GM12878 (cell line): ENCODE measurements around the gene C1QTNF7. TPM values are rescaled to one million over a fixed set of nuclear protein-coding genes. Genes with fewer than 3 reads are reported as not detected.

Experiments used
- ATAC-seq: fragments of 200-7000 bp; cut with Tn5 transposase; 3 replicates; pipeline ENCODE4 v1.9.1; 2020; ENCODE audit warnings: mild to moderate bottlenecking, moderate library complexity
- BruUV-seq: library from RNA; stranded (reverse); fragments of 400-500 nt; replicated peaks from 2 replicates; lab custom pipeline; 2021; lab: Mats Ljungman, UMichigan
- CTCF ChIA-PET: fragments of 300-600 bp; sonication (Branson Sonifier 250); formaldehyde crosslinking; extraction: SDS; loops from one replicate; lab custom pipeline; 2021; ENCODE audit warnings: inconsistent platforms; lab: Yijun Ruan, JAX
- POLR2A ChIA-PET: fragments of 350-600 bp; formaldehyde crosslinking; extraction: SDS; loops from one replicate; lab custom pipeline; 2021; ENCODE audit warnings: inconsistent platforms; lab: Charles Lee
- RAD21 ChIA-PET: fragments of 300-600 bp; sonication (Branson Sonifier 250); formaldehyde crosslinking; loops from one replicate; lab custom pipeline; 2023; ENCODE audit warnings: antibody characterized with exemption; ENCODE audit not compliant: unreplicated experiment; lab: Charles Lee
- SMC1A ChIA-PET: fragments of 300-600 bp; sonication (Branson Sonifier 250); formaldehyde crosslinking; loops from one replicate; lab custom pipeline; 2023; ENCODE audit not compliant: unreplicated experiment, uncharacterized antibody; lab: Charles Lee
- DNase-seq: peaks from one replicate; pipeline ENCODE4 v3.0.0-alpha.2; 2011; ENCODE audit warnings: low read depth, low spot score
- FAIRE-seq: peaks from 3 replicates; lab custom pipeline; 2011; peaks lifted over from hg19 to GRCh38; lab: Jason Lieb, UNC
- H2AFZ ChIP-seq: 2 replicates; pipeline ENCODE4 v1.6.0; 2011; ENCODE audit warnings: low read depth, low read length, control low read depth; ENCODE audit not compliant: control insufficient read depth
- H3K27ac ChIP-seq: 2 replicates; pipeline ENCODE4 v1.5.1; 2011; ENCODE audit warnings: control low read depth; ENCODE audit not compliant: control insufficient read depth, insufficient read depth
- H3K27me3 ChIP-seq, 2 experiments: replicated peaks in 1 of 2; 2 replicates each; pipeline versions ENCODE4 v1.6.0 to v1.6.1; 2011; ENCODE audit warnings: low read length in 1 of 2; ENCODE audit not compliant: control insufficient read depth in 2 of 2, insufficient read depth in 2 of 2
- H3K36me3 ChIP-seq, 2 experiments: 2 replicates each; pipeline ENCODE4 v1.5.1; 2011; ENCODE audit warnings: low read length in 1 of 2; ENCODE audit not compliant: control insufficient read depth in 2 of 2, insufficient read depth in 2 of 2
- H3K4me1 ChIP-seq: 2 replicates; pipeline ENCODE4 v1.6.1; 2011; ENCODE audit warnings: mild to moderate bottlenecking, low read length, moderate library complexity, mixed read lengths; ENCODE audit not compliant: control insufficient read depth, insufficient read depth
- H3K4me2 ChIP-seq: 2 replicates; pipeline ENCODE4 v1.6.0; 2011; ENCODE audit warnings: control low read depth; ENCODE audit not compliant: control insufficient read depth, insufficient read depth
- H3K4me3 ChIP-seq: fragments of 200-600 bp; sonication (generic); 2 replicates; pipeline ENCODE4 v1.5.1; 2016
- H3K79me2 ChIP-seq: 2 replicates; pipeline ENCODE4 v1.6.0; 2011; ENCODE audit warnings: low read length; ENCODE audit not compliant: control insufficient read depth, insufficient read depth
- H3K9ac ChIP-seq: 2 replicates; pipeline ENCODE4 v1.8.0; 2011; ENCODE audit warnings: low read length, control low read depth, mixed read lengths; ENCODE audit not compliant: control insufficient read depth, insufficient read depth
- H3K9me3 ChIP-seq: replicated peaks from 3 replicates; pipeline ENCODE4 v1.5.1; 2011; ENCODE audit warnings: mild to moderate bottlenecking, low read length; ENCODE audit not compliant: control insufficient read depth, insufficient read depth
- H4K20me1 ChIP-seq: 2 replicates; pipeline ENCODE4 v1.6.0; 2011; ENCODE audit not compliant: control insufficient read depth, insufficient read depth
- BHLHE40 ChIP-seq, 2 experiments: fragments of 450-650 bp in 1 of 2; IDR thresholded peaks; 2 replicates each; pipeline ENCODE4 v1.6.1; 2011 to 2017; ENCODE audit warnings: low read depth in 2 of 2, borderline replicate concordance in 1 of 2, improper control_type of control experiment in 1 of 2, low read length in 1 of 2, mild to moderate bottlenecking in 1 of 2
- E2F4 ChIP-seq: IDR thresholded peaks from 2 replicates; pipeline ENCODE4 v1.6.1; 2012; ENCODE audit warnings: low read depth, low read length, improper control_type of control experiment
- HCFC1 ChIP-seq: fragments of 150-350 bp; IDR thresholded peaks from 2 replicates; pipeline ENCODE4 v1.6.1; 2014; ENCODE audit warnings: low read length
- HDAC6 ChIP-seq: fragments of 200-600 bp; sonication (generic); IDR thresholded peaks from one replicate; pipeline ENCODE4 v1.8.0; 2017; ENCODE audit warnings: antibody characterized with exemption; ENCODE audit not compliant: unreplicated experiment
- IRF3 ChIP-seq: fragments of 450-650 bp; IDR thresholded peaks from 2 replicates; pipeline ENCODE4 v1.6.1; 2014; ENCODE audit warnings: mild to moderate bottlenecking
- JUNB ChIP-seq: IDR thresholded peaks from 2 replicates; pipeline ENCODE4 v1.6.1; 2016; ENCODE audit warnings: antibody characterized with exemption, mild to moderate bottlenecking
- JUND ChIP-seq: IDR thresholded peaks from 2 replicates; pipeline ENCODE4 v1.6.1; 2012; ENCODE audit warnings: low read depth, mild to moderate bottlenecking, low read length, improper control_type of control experiment, moderate library complexity
- MEF2B ChIP-seq: fragments of 450-650 bp; IDR thresholded peaks from 2 replicates; pipeline ENCODE4 v1.6.1; 2018; ENCODE audit warnings: mild to moderate bottlenecking, moderate library complexity; ENCODE audit not compliant: partially characterized antibody, poor library complexity, severe bottlenecking
- POLR2AphosphoS5 ChIP-seq: IDR thresholded peaks from 2 replicates; pipeline ENCODE4 v1.6.1; 2011; ENCODE audit warnings: mild to moderate bottlenecking, low read length, inconsistent platforms
- POU2F2 ChIP-seq: IDR thresholded peaks from 3 replicates; pipeline ENCODE4 v1.6.1; 2011; ENCODE audit warnings: low read depth, mild to moderate bottlenecking, low read length, borderline replicate concordance
- RAD21 ChIP-seq: IDR thresholded peaks from 2 replicates; pipeline ENCODE4 v1.6.1; 2011; ENCODE audit warnings: mild to moderate bottlenecking, low read depth, low read length, moderate library complexity; ENCODE audit not compliant: insufficient read depth
- SP1 ChIP-seq: IDR thresholded peaks from one replicate; pipeline ENCODE4 v1.6.1; 2011; ENCODE audit warnings: low read depth, low read length
- SREBF1 ChIP-seq: IDR thresholded peaks from 2 replicates; pipeline ENCODE4 v1.6.1; 2012; ENCODE audit warnings: mild to moderate bottlenecking, low read length
- USF1 ChIP-seq: IDR thresholded peaks from 2 replicates; pipeline ENCODE4 v1.6.1; 2011; ENCODE audit warnings: borderline replicate concordance, low read depth, mild to moderate bottlenecking, moderate library complexity, mixed read lengths, low read length; ENCODE audit not compliant: insufficient read depth; ENCODE audit errors: extremely low read length
- ZBED1 ChIP-seq: IDR thresholded peaks from 2 replicates; pipeline ENCODE4 v1.6.1; 2016; ENCODE audit warnings: borderline replicate concordance
- WGBS: methylation state at CpG from one replicate; pipeline ENCODE4 v1.1.6; 2016; ENCODE audit warnings: low lambda C conversion rate; ENCODE audit not compliant: insufficient replicate concordance, insufficient coverage; ENCODE audit errors: missing lambda C conversion rate; 5-methylcytosine and 5-hydroxymethylcytosine counted together
- in situ Hi-C: fragments of 300-500 bp; cut with MboI; formaldehyde crosslinking; loops from 9 replicates; pipeline ENCODE4 v1.14.3; 2018; ENCODE audit warnings: mixed read lengths
- intact Hi-C: fragments of 100-400 bp; cut with micrococcal nuclease; formaldehyde crosslinking; loops from one replicate; pipeline ENCODE4 v1.14.2; 2022; ENCODE audit not compliant: unreplicated experiment
- polyA plus RNA-seq, 11 experiments: library from polyadenylated mRNA; depleted of rRNA in 4 of 11; unstranded in 6 of 11; stranded (reverse) in 5 of 11; fragments of >200 nt; fragmentation: Nextera tagmentation in 4 of 11; fragmentation: Illumina TruSeq in 1 of 11; extraction: Ambion mirVana in 4 of 11; extraction: Trizol in 1 of 11; gene quantifications; 1 replicate in 1 of 11; 2 replicates in 10 of 11; pipeline versions ENCODE4 v1.2.1 to v1.2.3, GENCODE V29; 2011 to 2016; ENCODE audit warnings: inconsistent platforms in 2 of 11, missing spikeins in 2 of 11, low read depth in 1 of 11
- total RNA-seq, 4 experiments: library from RNA; depleted of rRNA in 3 of 4; stranded (reverse); fragments of >200 nt in 3 of 4; fragmentation: Illumina TruSeq in 1 of 4; extraction: Trizol in 1 of 4; gene quantifications; 2 replicates each; pipeline versions ENCODE4 v1.2.1 to v1.2.3, GENCODE V29; 2013 to 2021

The C1QTNF7 gene
- total and polyA plus RNA-seq, 10 of the 15 experiments (the other 5 are each of a cell fraction or from before 2014, with no cell fraction given), result not detected

- no peak for TF ChIP-seq JUNB
Observed at GRCh38 chr4:15488136-15488535, 60.3 kb downstream of the C1QTNF7 start (continued).

DNA sequence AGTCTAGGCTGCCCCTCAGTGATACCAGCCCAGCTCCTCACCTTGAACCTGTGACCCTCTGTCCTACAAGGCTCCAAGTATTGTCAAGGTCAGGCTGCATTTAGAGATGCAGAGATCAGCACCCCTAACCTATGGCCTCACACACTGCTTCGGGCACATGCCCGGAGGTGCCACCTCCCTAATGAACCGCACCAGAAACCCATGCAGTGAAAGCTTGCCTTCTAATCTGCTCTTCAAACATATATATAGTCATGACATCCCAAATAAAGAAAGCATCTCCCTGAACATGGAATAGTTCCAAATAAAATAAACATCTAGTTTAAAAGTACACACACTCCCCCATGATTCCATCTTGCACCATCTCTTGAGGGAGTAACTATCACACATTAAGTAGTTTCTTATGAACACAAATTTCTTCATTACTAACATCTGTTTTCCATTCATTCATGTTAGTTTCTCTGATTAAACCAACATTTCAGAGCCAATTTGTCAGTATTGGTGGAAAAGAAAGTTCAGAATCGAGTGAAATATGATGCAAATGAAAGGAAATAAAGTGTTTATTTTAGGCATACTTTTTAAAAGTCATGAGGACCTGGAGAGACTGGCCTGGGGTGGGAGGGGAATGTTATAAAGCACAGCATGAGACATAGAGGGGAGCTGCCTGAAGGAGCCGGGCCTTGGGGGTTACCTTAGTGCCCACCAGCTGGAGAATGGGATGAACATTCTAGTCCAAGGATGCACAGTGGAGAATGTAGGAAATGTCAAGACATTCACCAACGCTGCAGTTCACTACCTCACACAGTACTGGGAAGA is 61.0 kb downstream of the C1QTNF7 start:
- CTCF ChIA-PET, result no interaction called here
- POLR2A ChIA-PET, result no interaction called here
- Histone ChIP-seq H3K79me2 (no peaks in the 10 kb centered on the region), H4K20me1 (no peaks in the 10 kb centered on the region), H3K36me3 (no peaks in the 10 kb centered on the region), H3K9ac (no peak overlapping the region), H3K4me1 (no peaks in the 10 kb centered on the region), H3K4me2 (no peak overlapping the region), H3K4me3 (no peak overlapping the region), H3K27ac (no peak overlapping the region), H3K27me3 (no peaks in the 10 kb centered on the region), H3K9me3 (no peaks in the 10 kb centered on the region), H2AFZ (no peak overlapping the region)
- in situ Hi-C loops, result no loop called here
- DNase-seq (no peak), ATAC-seq (no peak), FAIRE-seq (no peak)
- BruUV-seq, result no TSS peak
- RAD21 ChIA-PET, result no interaction called here
- WGBS, result 31% methylated on average over 6 of the region's 6 CpGs
- intact Hi-C loops, result no loop called here
- SMC1A ChIA-PET, result no interaction called here
- TF ChIP-seq E2F4 (no peak), POU2F2 (no peak), HCFC1 (no peak), HDAC6 (no peak), SP1 (no peak), RAD21 (no peak), USF1 (no peak), SREBF1 (no peak), POLR2AphosphoS5 (no peak), MEF2B (no peak), JUND (no peak), BHLHE40 (IDR thresholded peaks at IDR 0.05; ENCODE audit: borderline replicate concordance in 1 of 2, low read depth in 2 of 2, low read length in 1 of 2) (no peak), IRF3 (no peak), ZBED1 (no peak)
